Hematopoietic multipotent progenitor cell treated with erythropoietin and hydrocortisone succinate and interleukin-3 and kit ligand, for 15 days (in vitro differentiated cells): ENCODE measurements around the gene ME2.
"Not testable (repeated sequence)": the region's sequence is repeated elsewhere in the genome, so short reads cannot be mapped to it uniquely, and the experiment has no call there.

Experiments used
- DNase-seq: peaks from one replicate; pipeline ENCODE4 v3.0.0-alpha.2; 2015; ENCODE audit warnings: low spot score

Gene ME2

DNA sequence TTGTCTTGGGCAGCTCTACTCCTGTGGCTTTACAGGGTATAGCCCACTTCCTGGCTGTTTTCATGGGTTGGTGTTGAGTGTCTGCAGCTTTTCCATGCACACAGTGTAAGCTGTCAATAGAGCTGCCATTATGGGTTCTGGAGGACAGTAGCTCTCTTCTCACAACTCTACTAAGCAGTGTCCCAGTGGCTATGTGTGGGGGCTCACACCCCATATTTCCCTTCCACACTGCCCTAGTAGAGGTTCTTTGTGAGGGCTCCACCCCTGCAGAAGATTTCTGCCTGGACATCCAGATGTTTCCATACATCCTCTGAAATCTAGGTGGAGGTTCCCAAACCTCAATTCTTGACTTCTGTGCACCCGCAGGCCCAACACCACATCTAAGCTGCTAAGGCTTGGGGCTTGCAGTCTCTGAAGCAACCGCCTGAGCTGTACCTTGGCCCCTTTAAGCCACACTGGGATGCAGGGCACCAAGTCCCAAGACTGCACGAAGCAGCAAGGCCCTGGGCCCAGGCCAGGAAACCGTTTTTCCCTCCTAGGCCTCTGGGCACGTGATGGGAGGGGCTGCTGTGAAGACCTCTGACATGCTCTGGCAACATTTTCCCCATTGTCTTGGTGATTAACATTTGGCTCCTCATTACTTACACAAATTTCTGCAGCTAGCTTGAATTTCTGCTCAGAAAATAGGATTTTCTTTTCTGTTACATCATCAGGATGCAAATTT lies 98.3 kb downstream of the ME2 start:
- DNase-seq: no peak

DNA sequence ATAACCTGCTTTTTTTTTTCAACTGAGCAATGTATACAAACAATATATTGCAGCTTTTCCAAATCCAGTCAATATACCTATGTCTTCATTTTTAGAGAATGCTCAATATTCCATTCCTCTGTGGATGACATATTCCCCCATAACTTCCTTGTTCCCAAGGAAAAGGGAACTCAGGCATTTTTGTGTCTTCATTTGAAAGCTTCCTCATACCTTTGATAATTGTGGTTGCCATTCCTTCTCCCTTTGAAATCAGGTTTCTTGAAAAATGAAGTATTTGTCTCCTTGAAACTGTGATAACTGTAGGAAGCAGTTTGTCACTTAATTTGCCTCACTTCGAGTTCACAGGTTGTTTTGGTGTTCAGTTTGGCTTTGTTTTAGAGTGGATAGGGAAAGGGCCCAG lies 102.5 kb downstream of the ME2 start:
- DNase-seq: no peak

DNA sequence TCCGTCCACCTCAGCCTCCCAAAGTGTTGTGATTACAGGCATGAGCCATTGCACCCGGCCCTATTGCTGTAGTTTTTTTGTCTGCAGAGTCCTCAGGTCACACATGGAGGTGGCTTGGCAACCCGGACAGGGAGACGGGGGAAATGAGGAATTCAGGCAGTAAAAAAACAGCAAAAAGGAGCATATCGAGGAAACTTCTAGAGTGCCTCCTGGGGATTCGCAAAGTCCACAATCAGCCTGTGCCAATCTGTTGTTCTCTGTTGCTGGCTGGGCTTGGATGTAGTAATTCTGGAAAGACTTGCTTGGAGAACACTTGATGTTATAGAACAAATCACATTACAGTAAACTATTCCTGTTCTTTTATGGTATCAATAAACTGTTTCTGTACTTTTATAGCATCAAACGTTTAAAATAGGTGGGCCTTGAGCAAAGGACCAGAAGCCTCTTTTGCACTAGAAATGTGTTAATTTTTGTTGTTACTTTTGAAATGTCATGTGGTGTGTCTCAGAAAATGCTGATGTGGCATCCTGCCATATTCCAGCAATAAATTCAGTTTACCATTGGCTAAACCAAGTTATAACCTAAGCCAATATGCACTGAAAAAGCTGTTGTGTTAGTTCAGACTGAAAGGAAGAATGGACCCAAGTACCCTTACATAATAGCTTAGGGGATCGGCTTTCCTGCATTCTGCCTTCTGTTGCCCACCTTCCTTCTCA lies 103.3 kb downstream of the ME2 start:
- no peak for DNase-seq

DNA sequence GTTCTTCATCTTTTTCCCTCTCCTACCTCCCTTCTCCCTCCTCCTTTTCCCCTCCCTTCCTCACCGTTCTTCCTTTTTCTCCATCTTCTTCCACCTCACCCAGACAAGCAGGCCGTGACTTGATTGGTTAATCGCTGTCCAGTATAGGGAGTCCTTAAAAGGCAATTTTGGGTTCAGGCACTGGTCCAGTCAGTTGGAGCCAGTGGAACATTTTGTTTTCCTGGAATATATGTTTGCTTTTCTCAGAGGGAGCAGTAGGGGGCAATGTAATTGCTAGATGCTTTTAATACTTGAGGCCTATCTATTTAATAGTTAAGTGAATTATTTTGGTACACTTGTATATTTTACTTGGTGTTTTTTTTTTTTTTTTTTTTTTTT lies 103.9 kb downstream of the ME2 start:
- DNase-seq: no peak

DNA sequence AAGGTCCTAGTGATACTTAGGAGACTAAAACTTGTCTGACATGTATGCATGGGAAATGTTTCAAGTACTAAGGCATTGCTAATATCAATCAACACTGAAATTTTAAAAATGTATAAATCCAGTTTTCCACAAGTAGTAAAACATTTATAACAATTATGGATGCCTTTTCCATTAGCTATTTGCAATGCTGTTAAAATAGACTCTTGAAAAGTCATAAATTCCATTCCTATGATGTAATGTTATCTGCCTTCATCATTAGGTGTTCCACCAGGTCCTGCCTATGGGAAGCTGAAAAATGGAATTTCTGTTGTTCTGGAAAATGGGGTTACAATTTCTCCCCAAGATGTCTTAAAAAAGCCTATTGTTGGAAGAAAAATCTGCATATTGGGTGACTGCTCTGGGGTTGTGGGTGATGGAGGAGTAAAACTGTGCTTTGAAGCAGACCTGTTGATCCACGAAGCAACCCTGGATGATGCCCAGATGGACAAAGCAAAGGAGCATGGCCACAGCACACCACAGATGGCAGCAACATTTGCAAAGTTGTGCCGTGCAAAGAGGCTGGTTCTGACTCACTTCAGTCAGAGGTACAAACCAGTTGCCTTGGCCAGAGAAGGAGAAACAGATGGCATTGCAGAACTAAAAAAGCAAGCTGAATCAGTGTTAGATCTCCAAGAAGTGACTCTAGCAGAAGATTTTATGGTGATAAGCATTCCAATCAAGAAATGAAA lies 107.6 kb downstream of the ME2 start:
- no peak for DNase-seq

DNA sequence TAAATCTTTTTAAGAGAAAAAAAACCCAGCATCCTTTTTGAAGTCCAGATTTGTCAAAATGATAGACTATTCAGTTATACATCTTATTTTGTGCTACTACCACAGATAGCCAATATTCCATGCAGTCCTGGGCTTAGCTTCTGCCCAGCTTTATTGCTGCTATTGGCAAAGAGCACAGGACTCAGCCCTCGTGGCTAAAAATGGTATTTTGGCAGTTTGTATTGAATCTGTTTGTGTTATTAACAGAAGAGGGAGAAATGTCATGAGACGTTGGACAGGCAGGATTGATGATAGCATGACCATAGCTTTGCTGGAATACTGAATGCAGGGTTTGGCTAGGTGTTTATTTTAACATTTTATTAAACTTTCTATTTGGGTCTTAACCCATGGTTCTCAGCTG lies 108.3 kb downstream of the ME2 start:
- DNase-seq: no peak

DNA sequence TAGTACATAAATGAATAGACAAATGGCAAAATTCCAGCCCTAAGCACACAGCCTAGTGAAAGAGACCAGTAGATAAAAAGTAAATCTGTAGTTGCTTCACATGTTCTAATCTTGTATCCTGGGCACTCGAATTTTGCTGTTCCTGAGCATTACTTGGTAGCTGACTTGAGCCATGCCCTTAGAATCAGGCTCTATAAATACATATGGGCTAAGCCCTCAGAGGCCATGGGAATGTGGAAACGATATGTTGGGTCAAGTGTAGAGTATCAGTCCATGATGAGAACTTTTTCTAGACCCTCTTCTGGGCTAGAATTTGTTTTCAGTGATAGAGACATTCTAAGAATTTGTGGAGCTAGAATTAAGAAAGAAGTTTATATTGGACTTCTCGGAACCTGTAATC lies 110.8 kb downstream of the ME2 start:
- DNase-seq: no peak

DNA sequence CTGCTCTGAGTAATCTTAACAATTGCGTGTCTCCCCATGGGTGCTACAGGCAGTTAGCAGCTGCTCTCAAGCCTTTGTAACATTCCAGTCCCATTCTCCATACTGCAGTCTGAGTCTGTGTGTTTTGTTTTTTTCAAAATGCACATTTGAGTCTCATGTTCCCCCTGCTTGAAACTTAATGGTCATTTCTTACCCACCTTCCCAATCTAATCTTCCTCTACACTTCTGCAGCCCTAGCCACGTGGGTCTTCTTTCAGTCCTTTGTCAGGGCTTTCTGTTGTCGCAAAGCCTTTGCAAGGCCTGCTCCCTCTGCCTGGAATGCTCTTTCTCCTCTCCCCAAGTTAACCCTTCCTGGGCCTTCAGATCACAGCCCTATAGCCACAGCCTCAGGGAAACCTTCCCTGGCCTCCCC lies 113.4 kb downstream of the ME2 start:
- DNase-seq: no peak

DNA sequence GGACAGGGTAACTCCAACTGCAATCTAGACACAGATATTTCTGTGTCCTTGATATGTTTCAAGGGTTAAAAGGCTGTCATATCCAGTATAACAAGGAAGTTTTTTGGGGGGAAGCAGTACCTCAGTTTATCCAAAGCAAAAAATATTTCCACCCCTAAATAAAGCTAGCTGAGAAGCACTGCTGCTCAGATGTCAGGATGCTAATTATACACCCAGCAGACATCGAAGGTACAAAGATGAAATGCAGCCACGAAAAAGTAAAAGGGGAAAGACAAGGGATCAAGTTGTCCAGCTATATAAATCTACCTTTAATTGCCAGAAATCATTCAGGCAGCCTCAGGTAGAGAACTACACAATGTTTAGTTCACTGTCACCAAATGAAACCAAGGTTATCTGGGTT lies 115.1 kb downstream of the ME2 start:
- no peak for DNase-seq

DNA sequence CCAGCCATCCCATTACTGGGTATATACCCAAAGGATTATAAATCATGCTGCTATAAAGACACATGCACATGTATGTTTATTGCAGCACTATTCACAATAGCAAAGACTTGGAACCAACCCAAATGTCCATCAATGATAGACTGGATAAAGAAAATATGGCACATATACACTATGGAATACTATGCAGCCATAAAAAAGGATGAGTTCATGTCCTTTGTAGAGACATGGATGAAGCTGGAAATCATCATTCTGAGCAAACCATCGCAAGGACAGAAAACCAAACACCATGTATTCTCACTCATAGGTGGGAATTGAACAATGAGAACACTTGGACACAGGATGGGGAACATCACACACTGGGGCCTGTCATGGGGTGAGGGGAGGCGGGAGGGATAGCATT lies 124.3 kb downstream of the ME2 start:
- DNase-seq: not testable (repeated sequence)
